Ishikawa (cell line): ENCODE measurements around the gene SPECC1.

Source experiments
- CEBPB ChIP-seq: IDR thresholded peaks from 2 replicates; pipeline ENCODE4 v1.6.1; 2012
- CREB1 ChIP-seq: IDR thresholded peaks from 2 replicates; pipeline ENCODE4 v1.6.1; 2012; ENCODE audit warnings: low read depth
- EGR1 ChIP-seq: IDR thresholded peaks from 2 replicates; pipeline ENCODE4 v1.6.1; 2012
- EP300 ChIP-seq: IDR thresholded peaks from 2 replicates; pipeline ENCODE4 v1.6.1; 2012; ENCODE audit warnings: borderline replicate concordance
- FOXM1 ChIP-seq: IDR thresholded peaks from 2 replicates; pipeline ENCODE4 v1.6.1; 2012; ENCODE audit warnings: low read depth, borderline replicate concordance
- NFIC ChIP-seq: IDR thresholded peaks from 2 replicates; pipeline ENCODE4 v1.6.1; 2012
- RAD21 ChIP-seq: IDR thresholded peaks from 2 replicates; pipeline ENCODE4 v1.6.1; 2012; ENCODE audit warnings: low read depth
- TAF1 ChIP-seq: IDR thresholded peaks from 2 replicates; pipeline ENCODE4 v1.6.1; 2012; ENCODE audit warnings: low read depth, mild to moderate bottlenecking
- TCF12 ChIP-seq: IDR thresholded peaks from 2 replicates; pipeline ENCODE4 v1.6.1; 2012; ENCODE audit warnings: low read depth
- TEAD4 ChIP-seq: IDR thresholded peaks from 2 replicates; pipeline ENCODE4 v1.6.1; 2012
- YY1 ChIP-seq: IDR thresholded peaks from 2 replicates; pipeline ENCODE4 v1.6.1; 2012; ENCODE audit warnings: low read depth
- ZBTB7A ChIP-seq: IDR thresholded peaks from 2 replicates; pipeline ENCODE4 v1.6.1; 2012; ENCODE audit warnings: low read depth
- TF ChIP-seq, protein P1 (sequence below): IDR thresholded peaks from 2 replicates; pipeline ENCODE4 v1.6.1; 2012
- TF ChIP-seq, protein P2 (sequence below): IDR thresholded peaks from 2 replicates; pipeline ENCODE4 v1.6.1; 2012
- TF ChIP-seq, protein P3 (sequence below): IDR thresholded peaks from 2 replicates; pipeline ENCODE4 v1.6.1; 2012; ENCODE audit warnings: low read depth, mild to moderate bottlenecking

SPECC1 gene

DNA sequence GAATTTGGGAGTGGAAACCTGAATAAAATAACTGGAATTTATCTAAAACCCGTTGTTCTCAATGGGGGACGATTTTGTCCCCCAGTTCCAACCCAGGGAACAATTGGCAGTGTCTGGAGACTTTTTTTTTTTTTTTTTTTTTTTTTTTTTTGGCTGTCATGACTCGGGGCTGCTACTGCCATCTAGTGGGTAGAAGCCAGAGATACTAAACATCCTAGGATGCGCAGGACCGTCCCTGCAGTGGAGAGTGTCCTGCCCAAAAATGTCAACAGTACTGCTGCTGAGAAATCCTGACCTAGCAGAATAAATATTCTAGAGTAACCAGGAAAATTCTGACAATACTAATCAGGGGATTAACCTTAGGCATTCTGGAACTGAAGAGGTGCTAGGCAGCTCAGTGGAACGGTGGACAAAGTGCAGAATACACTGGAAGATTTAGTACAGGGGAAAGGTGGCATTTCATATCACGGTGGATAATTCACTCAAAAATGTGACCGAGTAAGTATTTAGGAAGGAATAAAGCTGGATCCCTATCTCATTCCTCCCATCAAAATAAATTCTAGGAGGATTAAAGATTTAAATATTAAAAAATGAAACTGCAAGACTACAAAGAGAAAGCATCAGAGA, 107.6 kb downstream of the SPECC1 start:
- TF ChIP-seq NFIC (peak; percentile 20; the same call in 1 of the 2 replicates), TAF1 (no peak), RAD21 (peak; percentile 70), EP300 (no peak)

DNA sequence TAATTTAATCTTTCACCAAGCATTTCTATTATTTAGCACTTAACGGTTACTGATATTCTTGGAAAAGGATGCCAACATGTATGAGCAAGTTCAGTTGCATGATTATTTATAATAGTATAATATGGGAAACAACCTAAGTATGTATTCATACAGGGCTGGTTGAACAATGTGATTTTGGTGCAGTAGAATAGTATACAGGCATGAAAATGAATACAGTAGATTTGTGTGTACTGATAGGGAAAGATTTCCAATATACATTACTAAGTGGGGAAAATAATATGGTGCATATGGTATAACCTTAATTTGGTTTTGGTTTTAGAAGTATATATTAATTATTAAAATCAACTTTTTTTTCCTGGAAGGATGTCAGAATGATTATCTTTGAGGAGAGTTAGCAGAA, 109.1 kb downstream of the SPECC1 start:
- TF ChIP-seq CREB1, result no peak
- TF ChIP-seq NFIC, result no peak
- TF ChIP-seq CEBPB, result no peak
- no peak for TF ChIP-seq FOXM1
- no peak for TF ChIP-seq ZBTB7A
- no peak for TF ChIP-seq TAF1
- TF ChIP-seq TEAD4, result no peak

DNA sequence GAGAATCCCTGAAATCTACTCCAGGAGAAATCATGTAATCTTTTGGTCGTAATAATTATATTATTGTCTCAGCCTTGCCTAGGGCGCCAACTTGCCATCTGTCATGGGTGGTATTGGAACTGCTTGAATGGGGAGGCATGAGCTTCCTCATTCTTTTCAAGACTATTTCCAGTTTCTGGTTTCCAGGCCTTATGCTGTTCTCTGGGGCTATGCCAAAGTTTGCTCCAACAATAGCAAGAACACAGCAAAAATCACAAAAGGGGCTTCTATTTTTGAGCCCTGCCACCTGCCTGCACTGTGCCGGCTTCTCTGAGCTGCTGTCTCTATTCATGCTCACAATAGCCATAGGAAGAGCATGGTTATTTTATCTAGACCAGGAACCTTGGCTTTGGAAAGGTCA, 111.7 kb downstream of the SPECC1 start:
- TF ChIP-seq FOXM1, result no peak
- TF ChIP-seq EGR1, result no peak
- TF ChIP-seq, protein P1, sequence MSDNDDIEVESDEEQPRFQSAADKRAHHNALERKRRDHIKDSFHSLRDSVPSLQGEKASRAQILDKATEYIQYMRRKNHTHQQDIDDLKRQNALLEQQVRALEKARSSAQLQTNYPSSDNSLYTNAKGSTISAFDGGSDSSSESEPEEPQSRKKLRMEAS, result no peak
- no peak for TF ChIP-seq ZBTB7A
- TF ChIP-seq, protein P2, sequence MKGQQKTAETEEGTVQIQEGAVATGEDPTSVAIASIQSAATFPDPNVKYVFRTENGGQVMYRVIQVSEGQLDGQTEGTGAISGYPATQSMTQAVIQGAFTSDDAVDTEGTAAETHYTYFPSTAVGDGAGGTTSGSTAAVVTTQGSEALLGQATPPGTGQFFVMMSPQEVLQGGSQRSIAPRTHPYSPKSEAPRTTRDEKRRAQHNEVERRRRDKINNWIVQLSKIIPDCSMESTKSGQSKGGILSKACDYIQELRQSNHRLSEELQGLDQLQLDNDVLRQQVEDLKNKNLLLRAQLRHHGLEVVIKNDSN, result no peak
- no peak for TF ChIP-seq EP300
- TF ChIP-seq CEBPB, result no peak
- TF ChIP-seq YY1, result no peak
- TF ChIP-seq, protein P3, sequence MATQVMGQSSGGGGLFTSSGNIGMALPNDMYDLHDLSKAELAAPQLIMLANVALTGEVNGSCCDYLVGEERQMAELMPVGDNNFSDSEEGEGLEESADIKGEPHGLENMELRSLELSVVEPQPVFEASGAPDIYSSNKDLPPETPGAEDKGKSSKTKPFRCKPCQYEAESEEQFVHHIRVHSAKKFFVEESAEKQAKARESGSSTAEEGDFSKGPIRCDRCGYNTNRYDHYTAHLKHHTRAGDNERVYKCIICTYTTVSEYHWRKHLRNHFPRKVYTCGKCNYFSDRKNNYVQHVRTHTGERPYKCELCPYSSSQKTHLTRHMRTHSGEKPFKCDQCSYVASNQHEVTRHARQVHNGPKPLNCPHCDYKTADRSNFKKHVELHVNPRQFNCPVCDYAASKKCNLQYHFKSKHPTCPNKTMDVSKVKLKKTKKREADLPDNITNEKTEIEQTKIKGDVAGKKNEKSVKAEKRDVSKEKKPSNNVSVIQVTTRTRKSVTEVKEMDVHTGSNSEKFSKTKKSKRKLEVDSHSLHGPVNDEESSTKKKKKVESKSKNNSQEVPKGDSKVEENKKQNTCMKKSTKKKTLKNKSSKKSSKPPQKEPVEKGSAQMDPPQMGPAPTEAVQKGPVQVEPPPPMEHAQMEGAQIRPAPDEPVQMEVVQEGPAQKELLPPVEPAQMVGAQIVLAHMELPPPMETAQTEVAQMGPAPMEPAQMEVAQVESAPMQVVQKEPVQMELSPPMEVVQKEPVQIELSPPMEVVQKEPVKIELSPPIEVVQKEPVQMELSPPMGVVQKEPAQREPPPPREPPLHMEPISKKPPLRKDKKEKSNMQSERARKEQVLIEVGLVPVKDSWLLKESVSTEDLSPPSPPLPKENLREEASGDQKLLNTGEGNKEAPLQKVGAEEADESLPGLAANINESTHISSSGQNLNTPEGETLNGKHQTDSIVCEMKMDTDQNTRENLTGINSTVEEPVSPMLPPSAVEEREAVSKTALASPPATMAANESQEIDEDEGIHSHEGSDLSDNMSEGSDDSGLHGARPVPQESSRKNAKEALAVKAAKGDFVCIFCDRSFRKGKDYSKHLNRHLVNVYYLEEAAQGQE, result no peak

DNA sequence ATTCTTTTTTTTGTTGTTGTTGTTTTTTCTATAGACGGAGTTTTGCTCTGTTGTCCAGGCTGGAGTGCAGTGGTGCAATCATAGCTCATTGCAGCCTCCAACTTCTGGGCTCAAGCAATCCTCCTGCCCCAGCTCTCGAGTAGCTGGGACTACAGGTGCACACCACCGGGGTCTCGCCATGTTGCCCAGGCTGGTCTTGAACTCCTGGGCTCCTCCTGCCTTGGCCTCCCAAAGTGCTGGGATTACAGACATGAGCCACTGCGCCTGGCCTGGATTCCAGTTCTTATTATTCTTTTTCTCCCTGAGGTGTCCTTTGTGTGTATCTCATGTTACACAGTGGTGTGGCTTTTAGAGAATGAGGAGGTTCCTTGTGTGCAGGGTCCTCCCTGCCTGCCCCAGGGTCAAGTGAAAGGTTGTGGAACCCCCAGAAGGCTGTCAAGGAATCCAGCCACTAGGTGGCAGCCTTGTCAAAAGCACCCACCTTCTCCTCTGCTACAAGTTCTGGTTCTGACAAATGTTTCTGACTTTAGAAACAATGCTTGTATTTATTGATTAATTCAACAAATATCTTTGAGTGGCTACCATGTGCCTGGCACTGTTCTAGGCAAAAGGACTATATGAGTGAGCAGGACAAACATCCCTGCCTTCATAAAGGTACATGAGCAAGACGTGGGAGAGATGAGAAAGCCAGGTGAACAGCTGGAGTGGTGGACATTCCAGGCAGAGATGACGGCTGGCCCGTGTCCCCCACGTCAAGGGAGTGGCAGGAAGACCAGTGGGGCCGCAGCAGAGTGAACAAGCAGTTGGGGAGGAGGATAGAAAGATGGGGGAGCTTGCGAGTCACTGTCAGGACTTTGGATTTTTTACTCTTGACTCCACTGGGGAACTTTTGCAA, 112.4 kb downstream of the SPECC1 start:
- no peak for TF ChIP-seq CEBPB
- TF ChIP-seq RAD21, result peak; percentile 96
- TF ChIP-seq, protein P1, result no peak
- TF ChIP-seq, protein P3, result no peak

DNA sequence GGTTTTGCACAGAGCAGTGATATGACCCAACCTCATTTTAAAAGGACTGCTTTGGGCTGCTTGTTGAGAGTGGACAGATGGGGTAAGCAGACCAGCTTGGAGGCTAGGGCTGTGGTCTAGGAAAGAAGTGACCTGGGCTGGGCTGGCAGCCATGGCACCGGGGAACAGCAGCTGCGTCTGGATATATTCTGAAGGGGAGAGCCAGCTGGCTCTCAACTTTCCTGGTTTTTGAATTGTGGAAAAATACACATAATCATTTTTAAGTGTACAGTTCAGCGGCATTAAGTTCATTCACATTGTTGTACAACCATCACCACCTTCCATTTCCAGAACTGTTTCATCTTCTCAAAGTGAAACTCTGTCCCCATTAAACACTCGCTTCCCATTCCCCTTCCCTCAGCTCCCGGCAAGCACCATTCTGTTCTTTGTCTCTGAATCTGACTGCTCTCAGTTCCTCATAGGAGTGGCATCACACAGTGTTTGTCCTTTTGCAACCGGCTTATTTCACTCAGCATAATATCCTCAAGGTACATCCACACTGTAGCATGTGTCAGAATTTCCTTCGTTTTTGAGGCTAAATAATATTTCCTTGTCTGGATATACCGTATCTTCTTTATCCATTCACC, 113.2 kb downstream of the SPECC1 start:
- no peak for TF ChIP-seq EP300
- TF ChIP-seq TCF12, result no peak
- no peak for TF ChIP-seq NFIC
- TF ChIP-seq, protein P2, result no peak

DNA sequence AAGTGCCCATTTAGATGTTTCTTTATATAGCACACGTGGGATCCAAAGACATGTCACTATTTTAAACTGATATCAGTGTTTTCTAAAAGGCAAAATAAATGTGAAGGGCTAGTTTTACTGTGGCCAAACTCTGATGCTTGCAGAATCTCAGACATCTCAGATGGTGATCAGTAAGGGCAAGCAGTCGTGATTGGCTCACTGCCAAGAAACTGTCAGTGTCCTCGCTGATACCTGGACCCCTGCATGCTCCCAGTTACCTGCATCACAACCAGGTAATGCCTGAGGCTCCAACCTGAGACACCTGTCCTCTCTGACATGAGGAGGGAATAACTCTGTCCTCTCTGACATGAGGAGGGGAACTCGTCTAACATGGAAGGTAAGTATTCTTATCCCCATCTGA, 114.0 kb downstream of the SPECC1 start:
- TF ChIP-seq FOXM1, result no peak
- TF ChIP-seq NFIC, result peak; percentile 29; the same call in 1 of the 2 replicates

DNA sequence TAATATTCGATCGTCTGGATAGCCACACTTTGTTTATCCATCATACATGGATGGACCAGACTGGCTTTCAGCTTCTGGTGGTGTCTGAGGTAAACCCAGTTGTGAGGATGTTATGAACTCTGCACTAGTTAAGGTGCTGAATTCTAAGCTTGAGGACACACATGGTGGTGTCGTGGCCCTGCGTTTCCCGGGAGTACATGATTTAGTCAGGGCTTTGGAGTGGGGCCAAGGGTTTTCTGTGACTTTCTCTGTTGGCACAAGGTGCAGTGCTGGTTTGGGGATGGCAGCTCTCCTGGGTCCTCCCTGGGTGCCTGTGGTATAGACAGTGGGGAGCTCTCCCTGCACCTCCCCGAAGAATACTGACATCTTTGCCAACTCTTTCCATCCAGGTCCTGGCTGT, 116.6 kb downstream of the SPECC1 start:
- TF ChIP-seq CREB1, result no peak
- TF ChIP-seq TCF12, result no peak
- TF ChIP-seq YY1, result no peak
- TF ChIP-seq TAF1, result no peak
- no peak for TF ChIP-seq EP300
- TF ChIP-seq FOXM1, result no peak
- no peak for TF ChIP-seq ZBTB7A
- TF ChIP-seq TEAD4, result no peak
- TF ChIP-seq NFIC, result no peak
- no peak for TF ChIP-seq EGR1
- no peak for TF ChIP-seq CEBPB
- TF ChIP-seq, protein P1, result no peak
